ENCODE measurements around the gene ZC3H8. TPM values are rescaled to one million over a fixed set of nuclear protein-coding genes. Genes with fewer than 3 reads are reported as not detected.
A peak's percentile ranks its signal among the peaks of the same experiment; 100 is the strongest.
"Not testable (repeated sequence)": the region's sequence is repeated elsewhere in the genome, so short reads cannot be mapped to it uniquely, and the experiment has no call there.

Gene ZC3H8
- total RNA-seq, 1 donor: 7.6 TPM

DNA sequence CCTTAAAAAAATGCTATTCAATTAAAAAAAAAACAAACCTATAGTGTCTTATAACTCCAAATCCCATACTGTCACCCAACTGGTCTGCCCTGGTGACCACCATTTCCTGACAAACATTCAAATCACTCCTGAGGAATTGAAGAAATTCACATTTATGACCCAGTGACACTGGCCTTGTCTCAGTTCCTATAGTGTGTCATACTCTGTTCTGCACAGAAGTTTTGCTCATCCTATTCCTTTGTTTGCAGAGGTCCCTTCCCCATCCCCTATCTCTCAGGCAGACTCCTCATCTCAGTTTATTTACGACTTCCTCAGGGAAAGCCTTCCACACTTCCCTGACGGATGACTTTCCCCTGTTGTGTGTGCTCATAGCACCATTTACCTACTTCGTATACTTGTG lies 35.2 kb upstream of the ZC3H8 start:
- TF ChIP-seq, protein P1, sequence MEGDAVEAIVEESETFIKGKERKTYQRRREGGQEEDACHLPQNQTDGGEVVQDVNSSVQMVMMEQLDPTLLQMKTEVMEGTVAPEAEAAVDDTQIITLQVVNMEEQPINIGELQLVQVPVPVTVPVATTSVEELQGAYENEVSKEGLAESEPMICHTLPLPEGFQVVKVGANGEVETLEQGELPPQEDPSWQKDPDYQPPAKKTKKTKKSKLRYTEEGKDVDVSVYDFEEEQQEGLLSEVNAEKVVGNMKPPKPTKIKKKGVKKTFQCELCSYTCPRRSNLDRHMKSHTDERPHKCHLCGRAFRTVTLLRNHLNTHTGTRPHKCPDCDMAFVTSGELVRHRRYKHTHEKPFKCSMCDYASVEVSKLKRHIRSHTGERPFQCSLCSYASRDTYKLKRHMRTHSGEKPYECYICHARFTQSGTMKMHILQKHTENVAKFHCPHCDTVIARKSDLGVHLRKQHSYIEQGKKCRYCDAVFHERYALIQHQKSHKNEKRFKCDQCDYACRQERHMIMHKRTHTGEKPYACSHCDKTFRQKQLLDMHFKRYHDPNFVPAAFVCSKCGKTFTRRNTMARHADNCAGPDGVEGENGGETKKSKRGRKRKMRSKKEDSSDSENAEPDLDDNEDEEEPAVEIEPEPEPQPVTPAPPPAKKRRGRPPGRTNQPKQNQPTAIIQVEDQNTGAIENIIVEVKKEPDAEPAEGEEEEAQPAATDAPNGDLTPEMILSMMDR (IDR thresholded peaks at IDR 0.05; ENCODE audit: extremely low read depth, low read depth, low read length): no peak
- Histone ChIP-seq H3K9me3 (ENCODE audit: low read depth, low read length) (no peaks in the 10 kb centered on the region), H2AFZ (ENCODE audit: low read length) (no peak overlapping the region), H4K20me1 (ENCODE audit: insufficient read depth, low read length) (no peaks in the 10 kb centered on the region), H3K27me3 (ENCODE audit: insufficient read depth, low read length) (no peaks in the 10 kb centered on the region), H3K4me2 (ENCODE audit: insufficient read depth, low read length) (no peak overlapping the region), H3K79me2 (ENCODE audit: insufficient read depth, low read length) (peaks cover 2% of the 10 kb centered on the region), H3K27ac (ENCODE audit: low read depth, low read length) (no peak overlapping the region), H3K4me1 (ENCODE audit: insufficient read depth, low read length) (peaks cover 17% of the 10 kb centered on the region), H3K4me3 (ENCODE audit: insufficient read depth, low read length) (no peak overlapping the region), H3K36me3 (ENCODE audit: insufficient read depth, low read length) (no peaks in the 10 kb centered on the region)
- DNase-seq (ENCODE audit: insufficient read length, low spot score, missing footprints): peak; percentile 77

DNA sequence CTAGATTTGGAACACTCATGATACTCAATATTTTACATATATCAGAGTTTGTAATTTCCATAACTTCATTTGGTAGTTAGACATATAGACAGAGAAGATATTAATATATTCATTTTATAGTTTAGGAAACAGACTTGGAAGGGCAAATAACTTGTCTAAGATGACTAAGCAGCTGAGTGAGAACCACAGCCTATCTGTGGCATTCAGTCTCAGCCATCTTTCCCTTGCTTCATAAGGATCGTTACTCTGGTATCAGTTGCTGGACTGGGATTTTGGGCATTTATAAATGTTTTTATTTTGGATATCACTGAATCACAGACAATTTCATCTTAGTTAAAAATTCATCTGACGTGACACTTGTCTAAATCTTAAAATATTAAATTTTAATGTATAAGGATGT lies 28.7 kb upstream of the ZC3H8 start:
- H3K36me3 ChIP-seq (ENCODE audit: insufficient read depth, low read length); H3K4me2 ChIP-seq (ENCODE audit: insufficient read depth, low read length); H3K79me2 ChIP-seq (ENCODE audit: insufficient read depth, low read length); H2AFZ ChIP-seq (ENCODE audit: low read length); H3K27me3 ChIP-seq (ENCODE audit: insufficient read depth, low read length); H4K20me1 ChIP-seq (ENCODE audit: insufficient read depth, low read length); H3K4me3 ChIP-seq (ENCODE audit: insufficient read depth, low read length); H3K4me1 ChIP-seq (ENCODE audit: insufficient read depth, low read length); H3K9me3 ChIP-seq (ENCODE audit: low read depth, low read length): not testable (repeated sequence)
- DNase-seq (ENCODE audit: insufficient read length, low spot score, missing footprints): peak; percentile 19
- peak overlapping the region; percentile 45 for H3K27ac ChIP-seq (ENCODE audit: low read depth, low read length)

DNA sequence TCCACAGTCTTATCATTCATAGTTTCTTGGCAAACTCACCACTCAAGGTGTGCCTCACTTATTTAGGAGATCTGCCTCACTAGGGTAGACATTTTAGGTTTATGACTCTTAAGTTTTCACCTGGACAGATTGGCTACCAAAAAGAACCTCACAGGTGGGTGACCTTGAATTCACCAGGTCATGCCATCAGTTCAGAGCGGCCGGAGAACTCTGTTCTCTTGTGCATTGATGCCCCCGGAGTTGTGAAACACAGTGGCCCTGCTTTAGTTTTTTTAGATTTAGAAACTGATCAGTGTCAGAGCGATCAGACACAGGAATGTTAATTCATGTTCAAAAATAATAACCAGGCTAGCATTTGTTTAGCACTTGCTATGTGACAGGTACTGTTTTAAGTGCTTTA lies 27.2 kb upstream of the ZC3H8 start:
- not testable (repeated sequence) for H4K20me1 ChIP-seq (ENCODE audit: insufficient read depth, low read length); H3K36me3 ChIP-seq (ENCODE audit: insufficient read depth, low read length); H3K4me3 ChIP-seq (ENCODE audit: insufficient read depth, low read length); H3K27me3 ChIP-seq (ENCODE audit: insufficient read depth, low read length); H3K9me3 ChIP-seq (ENCODE audit: low read depth, low read length); H3K79me2 ChIP-seq (ENCODE audit: insufficient read depth, low read length); DNase-seq (ENCODE audit: insufficient read length, low spot score, missing footprints); H3K27ac ChIP-seq (ENCODE audit: low read depth, low read length); H3K4me2 ChIP-seq (ENCODE audit: insufficient read depth, low read length); H2AFZ ChIP-seq (ENCODE audit: low read length); H3K4me1 ChIP-seq (ENCODE audit: insufficient read depth, low read length)

DNA sequence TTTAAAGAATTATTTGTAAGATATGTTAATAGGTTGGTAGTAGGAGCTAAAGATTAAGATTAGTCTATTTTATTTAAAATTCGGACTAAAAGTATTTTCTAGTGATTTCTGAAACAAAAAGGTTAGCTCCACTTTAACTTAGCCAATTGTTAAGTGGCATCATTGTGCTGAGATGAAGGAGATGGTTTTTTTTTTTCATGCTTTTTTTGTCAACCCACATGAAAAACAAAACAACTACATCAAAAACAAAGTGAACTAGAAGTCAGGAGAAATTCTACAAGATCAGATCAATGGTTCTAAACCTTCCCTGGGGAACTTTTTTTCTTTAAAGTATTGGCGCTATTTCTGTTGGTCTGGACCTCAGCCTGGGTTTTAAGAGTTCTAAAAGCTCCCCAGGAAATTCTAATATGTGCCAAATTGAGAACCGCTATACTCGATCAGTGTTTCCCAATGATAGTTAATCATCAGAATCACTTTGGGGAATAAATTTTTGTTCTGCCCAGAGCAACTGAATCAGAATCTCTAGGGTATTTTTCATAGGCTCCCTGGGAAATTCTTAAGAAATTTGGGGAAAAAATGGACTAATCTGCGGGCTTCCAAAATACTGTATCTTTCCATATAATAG lies 22.9 kb upstream of the ZC3H8 start:
- no peaks in the 10 kb centered on the region for H3K27me3 ChIP-seq (ENCODE audit: insufficient read depth, low read length)
- H3K4me1 ChIP-seq (ENCODE audit: insufficient read depth, low read length): peaks cover 12% of the 10 kb centered on the region
- no peaks in the 10 kb centered on the region for H4K20me1 ChIP-seq (ENCODE audit: insufficient read depth, low read length)
- no peaks in the 10 kb centered on the region for H3K9me3 ChIP-seq (ENCODE audit: low read depth, low read length)
- DNase-seq (ENCODE audit: insufficient read length, low spot score, missing footprints): no peak
- peak overlapping the region; percentile 73 for H3K4me2 ChIP-seq (ENCODE audit: insufficient read depth, low read length)
- H3K27ac ChIP-seq (ENCODE audit: low read depth, low read length): peak overlapping the region; percentile 54
- H3K79me2 ChIP-seq (ENCODE audit: insufficient read depth, low read length): peaks cover 2% of the 10 kb centered on the region
- H3K36me3 ChIP-seq (ENCODE audit: insufficient read depth, low read length): no peaks in the 10 kb centered on the region
- no peak overlapping the region for H2AFZ ChIP-seq (ENCODE audit: low read length)
- H3K4me3 ChIP-seq (ENCODE audit: insufficient read depth, low read length): peak overlapping the region; percentile 17
- TF ChIP-seq, protein P1 (IDR thresholded peaks at IDR 0.05; ENCODE audit: extremely low read depth, low read depth, low read length): no peak

DNA sequence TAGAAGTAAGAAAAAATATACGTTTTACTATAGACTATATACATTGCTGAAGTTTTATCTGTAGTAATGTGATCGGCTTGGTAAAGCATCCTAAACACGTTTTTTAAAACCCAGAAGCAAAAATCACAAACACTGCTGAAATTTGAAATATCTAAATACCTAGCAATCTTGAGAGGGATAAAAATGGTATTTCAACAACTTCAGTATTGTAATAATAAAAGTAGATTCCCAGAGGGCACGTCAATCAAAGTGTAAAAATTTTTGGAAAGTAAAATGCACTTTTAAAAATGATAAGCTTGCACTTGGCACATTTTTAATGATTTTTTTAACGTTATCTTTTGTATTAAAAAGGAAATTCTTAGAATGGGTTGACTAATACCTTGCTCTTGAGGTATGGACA lies 22.1 kb upstream of the ZC3H8 start:
- Histone ChIP-seq H3K4me1 (ENCODE audit: insufficient read depth, low read length) (peaks cover 12% of the 10 kb centered on the region), H3K27me3 (ENCODE audit: insufficient read depth, low read length) (no peaks in the 10 kb centered on the region), H3K27ac (ENCODE audit: low read depth, low read length) (peak overlapping the region; percentile 99), H3K36me3 (ENCODE audit: insufficient read depth, low read length) (no peaks in the 10 kb centered on the region), H3K4me2 (ENCODE audit: insufficient read depth, low read length) (peak overlapping the region; percentile 73), H3K9me3 (ENCODE audit: low read depth, low read length) (no peaks in the 10 kb centered on the region), H4K20me1 (ENCODE audit: insufficient read depth, low read length) (no peaks in the 10 kb centered on the region), H3K4me3 (ENCODE audit: insufficient read depth, low read length) (peak overlapping the region; percentile 98), H3K79me2 (ENCODE audit: insufficient read depth, low read length) (peaks cover 2% of the 10 kb centered on the region), H2AFZ (ENCODE audit: low read length) (no peak overlapping the region)
- TF ChIP-seq, protein P1 (IDR thresholded peaks at IDR 0.05; ENCODE audit: extremely low read depth, low read depth, low read length): no peak
- DNase-seq (ENCODE audit: insufficient read length, low spot score, missing footprints): no peak
